IPS DF 6.9 (cell line): ENCODE data around the gene LRRC3C.
A peak's percentile ranks its signal among the peaks of the same experiment; 100 is the strongest.

Experiments used
- DNase-seq: peaks from one replicate; pipeline ENCODE4 v3.0.0-alpha.2; 2013; ENCODE audit warnings: low read depth, low spot score
- H3K27ac ChIP-seq: one replicate; pipeline ENCODE4 v1.5.1; 2013; ENCODE audit warnings: low read length, control low read depth
- H3K27me3 ChIP-seq: 2 replicates; pipeline ENCODE4 v1.6.1; 2013; ENCODE audit warnings: mild to moderate bottlenecking, low read length; ENCODE audit not compliant: control insufficient read depth, insufficient read depth
- H3K36me3 ChIP-seq: 2 replicates; pipeline ENCODE4 v1.6.1; 2013; ENCODE audit warnings: low read length; ENCODE audit not compliant: control insufficient read depth, insufficient read depth
- H3K4me1 ChIP-seq: 2 replicates; pipeline ENCODE4 v1.6.1; 2013; ENCODE audit warnings: low read length; ENCODE audit not compliant: control insufficient read depth, insufficient read depth
- H3K4me3 ChIP-seq: 2 replicates; pipeline ENCODE4 v1.5.1; 2013; ENCODE audit warnings: mild to moderate bottlenecking, low read length
- H3K9me3 ChIP-seq: 2 replicates; pipeline ENCODE4 v1.6.1; 2013; ENCODE audit warnings: low read length, inconsistent platforms; ENCODE audit not compliant: control insufficient read depth, insufficient read depth
- WGBS: extraction: QIAGEN DNeasy Blood & Tissue Kit; methylation state at CpG from one replicate; pipeline ENCODE4 v1.1.7; 2013; ENCODE audit warnings: mixed read lengths, missing lambda C conversion rate; ENCODE audit not compliant: insufficient read length, insufficient coverage; 5-methylcytosine and 5-hydroxymethylcytosine counted together

LRRC3C gene

DNA sequence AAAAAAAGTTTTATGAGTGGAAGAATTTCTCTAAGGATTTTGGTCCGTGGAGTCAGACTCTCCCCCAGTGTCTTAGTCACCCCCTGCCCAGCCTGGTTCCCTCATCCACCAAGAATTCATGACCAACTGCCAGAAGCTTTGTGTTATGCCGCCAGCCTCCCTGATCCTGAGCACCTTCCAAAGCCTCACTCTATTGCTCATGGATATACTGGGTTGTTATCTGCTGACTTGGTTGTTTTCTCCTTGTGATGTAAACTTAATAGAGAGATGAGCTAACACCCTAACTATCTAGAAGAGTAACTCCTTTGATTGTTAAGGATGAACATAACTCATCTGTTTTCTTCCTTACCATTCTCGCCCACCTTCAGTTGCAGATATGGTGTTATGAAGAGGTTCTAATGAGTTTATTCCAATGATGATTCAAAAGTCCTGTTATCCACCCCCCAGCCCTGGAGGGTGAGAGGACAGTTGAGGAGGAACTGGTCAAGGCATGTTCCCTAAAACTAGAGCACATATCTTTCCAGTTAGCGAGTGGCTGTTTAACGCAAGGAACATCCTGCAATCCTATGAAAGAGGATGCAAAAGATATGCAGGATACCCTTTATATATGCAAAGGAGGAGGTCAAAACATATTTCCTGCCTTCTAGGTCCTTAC is 51.6 kb downstream of the LRRC3C start:
- WGBS, result no CpG with 5 or more reads among the region's 5 CpGs
- no peaks in the 10 kb centered on the region for H3K27me3 ChIP-seq
- no peaks in the 10 kb centered on the region for H3K9me3 ChIP-seq
- H3K4me1 ChIP-seq, result no peaks in the 10 kb centered on the region; the same call in 1 of the 2 replicates
- H3K27ac ChIP-seq, result no peak overlapping the region
- DNase-seq, result no peak
- H3K36me3 ChIP-seq, result peaks cover 1% of the 10 kb centered on the region
- no peak overlapping the region for H3K4me3 ChIP-seq

- DNase-seq, result no peak
- H3K9me3 ChIP-seq, result no peaks in the 10 kb centered on the region
- H3K4me1 ChIP-seq, result no peaks in the 10 kb centered on the region; the same call in 1 of the 2 replicates
- H3K27me3 ChIP-seq, result no peaks in the 10 kb centered on the region
- peak overlapping the region; percentile 68; the same call in 1 of the 2 replicates for H3K4me3 ChIP-seq
- no CpG with 5 or more reads among the region's 10 CpGs for WGBS
- H3K27ac ChIP-seq, result no peak overlapping the region
- H3K36me3 ChIP-seq, result peaks cover 7% of the 10 kb centered on the region
Observed at GRCh38 chr17:39979893-39980350, 52.4 kb downstream of the LRRC3C start.

- Histone ChIP-seq H3K27me3 (no peaks in the 10 kb centered on the region), H3K36me3 (peaks cover 11% of the 10 kb centered on the region), H3K4me3 (peak within 1 kb of the TSS; percentile 68), H3K9me3 (no peaks in the 10 kb centered on the region), H3K27ac (no peak within 1 kb of the TSS), H3K4me1 (no peaks in the 10 kb centered on the region; the same call in 1 of the 2 replicates)
- peak; percentile 99 for DNase-seq
- no CpG with 5 or more reads among the region's 84 CpGs for WGBS
Observed at GRCh38 chr17:39980351-39981206, 53.0 kb downstream of the LRRC3C start, which contains the start of gene PSMD3. Gene PSMD3 (plus strand): TSS chr17:39980807. CDS start chr17:39980971, 164 bp downstream.

- Histone ChIP-seq H3K4me3 (peak overlapping the region; percentile 68), H3K36me3 (peaks cover 16% of the 10 kb centered on the region), H3K27ac (no peak overlapping the region), H3K4me1 (no peaks in the 10 kb centered on the region; the same call in 1 of the 2 replicates), H3K27me3 (no peaks in the 10 kb centered on the region), H3K9me3 (no peaks in the 10 kb centered on the region)
- WGBS, result no CpG with 5 or more reads among the region's 15 CpGs
- DNase-seq, result no peak
Observed at GRCh38 chr17:39981207-39981741, 53.7 kb downstream of the LRRC3C start.

DNA sequence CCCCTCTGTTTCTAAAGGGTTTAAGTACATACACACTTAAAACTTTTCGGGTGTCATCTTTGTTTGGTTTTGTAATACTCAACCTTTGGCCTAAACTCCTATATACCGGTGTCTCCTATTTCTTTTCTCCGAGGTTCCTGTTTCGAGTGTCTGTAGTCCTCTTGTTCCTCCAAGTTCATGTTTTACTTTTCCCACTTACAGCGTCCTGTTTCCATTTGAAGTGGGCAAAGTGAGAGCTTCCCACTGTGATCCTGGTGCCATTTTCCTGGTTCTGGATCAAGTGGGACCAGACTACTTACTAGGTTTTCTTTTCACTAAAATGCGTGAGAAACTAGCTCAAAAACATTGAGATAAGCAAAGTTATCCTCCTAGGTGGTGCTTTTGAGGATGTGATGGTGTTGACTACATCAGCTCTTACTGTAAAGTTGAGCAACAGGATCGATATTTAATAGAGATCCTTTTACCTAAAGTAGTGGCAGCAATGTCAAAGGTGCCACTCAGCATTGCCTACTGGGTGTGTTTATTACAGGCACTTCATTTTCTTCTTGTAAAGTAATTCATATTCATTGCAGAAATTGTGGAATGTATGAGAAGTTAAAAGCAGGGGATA is 54.3 kb downstream of the LRRC3C start:
- H3K27ac ChIP-seq, result no peak overlapping the region
- H3K4me3 ChIP-seq, result peak overlapping the region; percentile 68; the same call in 1 of the 2 replicates
- peaks cover 21% of the 10 kb centered on the region for H3K36me3 ChIP-seq
- H3K27me3 ChIP-seq, result no peaks in the 10 kb centered on the region
- WGBS, result no CpG with 5 or more reads among the region's 7 CpGs
- no peaks in the 10 kb centered on the region for H3K9me3 ChIP-seq
- no peak for DNase-seq
- H3K4me1 ChIP-seq, result no peaks in the 10 kb centered on the region; the same call in 1 of the 2 replicates

DNA sequence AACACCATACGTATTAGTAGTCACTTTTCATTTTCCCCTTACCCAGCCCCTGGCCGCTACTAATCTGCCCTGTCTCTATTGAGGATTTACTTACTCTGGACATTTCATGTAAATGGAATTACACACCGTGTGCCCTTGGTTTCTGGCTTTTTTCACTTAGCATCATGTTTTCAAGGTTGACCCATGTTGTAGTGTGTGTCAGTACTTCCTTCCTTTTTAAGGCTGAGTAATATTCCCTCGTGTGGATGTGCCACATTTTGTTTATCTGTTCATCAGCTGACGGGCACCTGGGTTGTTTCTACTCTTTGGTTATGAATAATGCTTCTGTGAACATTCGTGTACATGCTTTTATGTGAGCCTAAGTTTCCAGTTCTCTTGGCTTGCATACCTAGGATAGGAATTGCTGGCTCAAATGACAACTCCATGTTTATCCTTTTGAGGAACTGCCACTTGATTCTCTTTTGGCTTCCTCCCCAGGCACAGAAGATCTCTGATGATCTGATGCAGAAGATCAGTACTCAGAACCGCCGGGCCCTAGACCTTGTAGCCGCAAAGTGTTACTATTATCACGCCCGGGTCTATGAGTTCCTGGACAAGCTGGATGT is 60.8 kb downstream of the LRRC3C start:
- WGBS, result no CpG with 5 or more reads among the region's 11 CpGs
- Histone ChIP-seq H3K4me3 (no peak overlapping the region), H3K9me3 (no peaks in the 10 kb centered on the region), H3K27me3 (no peaks in the 10 kb centered on the region), H3K4me1 (no peaks in the 10 kb centered on the region), H3K27ac (no peak overlapping the region), H3K36me3 (peaks cover 69% of the 10 kb centered on the region)
- DNase-seq, result no peak

GRCh38 chr17:39994448-39994847 is 66.9 kb downstream of the LRRC3C start:
- DNase-seq, result no peak
- no peaks in the 10 kb centered on the region for H3K9me3 ChIP-seq
- H3K36me3 ChIP-seq, result peaks cover 63% of the 10 kb centered on the region
- no CpG with 5 or more reads among the region's 11 CpGs for WGBS
- no peak overlapping the region for H3K4me3 ChIP-seq
- H3K27me3 ChIP-seq, result no peaks in the 10 kb centered on the region
- no peaks in the 10 kb centered on the region for H3K4me1 ChIP-seq
- H3K27ac ChIP-seq, result no peak overlapping the region
